Measurements from ENCODE around the gene SMC1B.

DNA sequence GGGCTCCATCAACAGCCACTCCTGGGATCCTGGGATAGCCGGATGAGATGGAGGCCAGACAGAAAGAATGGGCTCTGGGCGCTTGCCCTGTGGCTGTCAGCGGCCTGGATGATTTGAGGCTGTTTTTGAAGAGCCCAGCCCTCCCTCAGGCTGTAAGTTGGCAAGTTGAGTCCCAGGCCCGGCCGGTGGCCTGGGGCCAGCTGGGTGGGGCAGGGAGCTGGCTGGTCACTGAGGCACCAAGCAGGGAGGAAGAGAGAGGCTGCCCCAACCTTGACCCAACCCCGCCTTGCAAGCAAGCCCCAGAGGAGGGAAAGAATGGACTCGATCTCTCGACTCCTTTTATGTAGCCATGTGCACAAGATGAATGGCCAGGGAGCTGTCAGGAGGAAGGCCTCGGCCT is 35.0 kb upstream of the SMC1B start:
- TF ChIP-seq, protein P1, sequence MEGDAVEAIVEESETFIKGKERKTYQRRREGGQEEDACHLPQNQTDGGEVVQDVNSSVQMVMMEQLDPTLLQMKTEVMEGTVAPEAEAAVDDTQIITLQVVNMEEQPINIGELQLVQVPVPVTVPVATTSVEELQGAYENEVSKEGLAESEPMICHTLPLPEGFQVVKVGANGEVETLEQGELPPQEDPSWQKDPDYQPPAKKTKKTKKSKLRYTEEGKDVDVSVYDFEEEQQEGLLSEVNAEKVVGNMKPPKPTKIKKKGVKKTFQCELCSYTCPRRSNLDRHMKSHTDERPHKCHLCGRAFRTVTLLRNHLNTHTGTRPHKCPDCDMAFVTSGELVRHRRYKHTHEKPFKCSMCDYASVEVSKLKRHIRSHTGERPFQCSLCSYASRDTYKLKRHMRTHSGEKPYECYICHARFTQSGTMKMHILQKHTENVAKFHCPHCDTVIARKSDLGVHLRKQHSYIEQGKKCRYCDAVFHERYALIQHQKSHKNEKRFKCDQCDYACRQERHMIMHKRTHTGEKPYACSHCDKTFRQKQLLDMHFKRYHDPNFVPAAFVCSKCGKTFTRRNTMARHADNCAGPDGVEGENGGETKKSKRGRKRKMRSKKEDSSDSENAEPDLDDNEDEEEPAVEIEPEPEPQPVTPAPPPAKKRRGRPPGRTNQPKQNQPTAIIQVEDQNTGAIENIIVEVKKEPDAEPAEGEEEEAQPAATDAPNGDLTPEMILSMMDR (conservative IDR thresholded peaks at IDR 0.05) = no peak
- no peak for TF ChIP-seq ZFX (IDR thresholded peaks at IDR 0.05)
